ENCODE measurements around the gene MMP1. TPM values are rescaled to one million over a fixed set of nuclear protein-coding genes. Genes with fewer than 3 reads are reported as not detected.

The MMP1 gene
- polyA plus RNA-seq, 3 donors from 2014 or later, result not detected

DNA sequence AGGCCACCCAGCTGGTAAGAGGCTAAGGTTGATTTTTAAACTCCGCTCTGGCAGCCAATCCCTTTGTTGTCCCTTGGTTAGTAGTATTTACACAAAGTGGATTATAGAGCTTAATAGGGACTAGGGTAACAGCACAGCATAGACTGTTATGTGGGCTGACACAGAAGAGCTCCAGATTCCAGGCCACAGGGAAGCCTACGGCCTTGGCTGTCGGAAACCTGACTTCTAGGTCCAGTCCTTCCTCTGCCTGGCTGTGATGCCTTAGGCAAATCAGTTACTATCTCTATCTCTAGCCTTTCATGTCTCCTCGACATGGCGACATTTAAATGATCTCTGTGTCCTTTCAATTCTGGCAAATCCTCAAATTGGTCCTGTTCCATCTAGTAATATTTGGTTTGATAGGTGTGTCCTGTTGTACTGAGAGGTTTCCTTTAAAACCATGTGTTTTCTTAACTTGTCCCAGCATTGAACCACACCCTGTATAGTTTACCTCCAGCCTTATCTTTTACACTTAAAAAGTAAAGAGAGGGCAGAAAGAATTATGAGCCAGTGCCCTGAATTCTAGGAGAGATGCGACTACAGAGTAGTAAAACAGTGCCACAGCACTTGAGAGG, 4.2 kb downstream of the MMP1 start:
- Mint-ChIP-seq H3K27me3 (ENCODE audit: low read depth in 3 of 3) (peaks cover 0 to 3% (median 2%) of the 10 kb centered on the region in 3 donors), H3K9me3 (no peaks in the 10 kb centered on the region)

DNA sequence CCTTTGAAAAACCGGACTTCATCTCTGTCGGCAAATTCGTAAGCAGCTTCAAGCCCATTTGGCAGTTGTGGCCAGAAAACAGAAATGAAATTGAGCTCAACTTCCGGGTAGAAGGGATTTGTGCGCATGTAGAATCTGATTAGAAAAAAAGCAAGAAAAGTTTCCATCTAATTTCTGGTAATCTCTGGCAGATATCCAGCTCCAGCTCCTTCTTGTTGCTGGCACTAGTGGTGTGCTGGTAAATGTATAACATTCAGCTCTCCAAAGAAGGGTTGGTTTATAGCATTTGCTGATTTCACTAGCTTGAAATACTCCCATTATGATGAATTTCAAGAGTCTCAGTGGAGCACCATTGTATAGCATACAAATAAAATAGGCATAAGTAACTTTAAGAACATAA, 5.4 kb downstream of the MMP1 start:
- no peak for DNase-seq
- no peaks in the 10 kb centered on the region for H3K4me1 Mint-ChIP-seq
- peaks cover 0 to 3% (median 2%) of the 10 kb centered on the region in 3 donors for H3K27me3 Mint-ChIP-seq (ENCODE audit: low read depth in 3 of 3)
- no peaks in the 10 kb centered on the region for H3K9me3 Mint-ChIP-seq
- H3K36me3 Mint-ChIP-seq, result no peaks in the 10 kb centered on the region
- no peak overlapping the region for H3K4me3 Mint-ChIP-seq
- no peak overlapping the region for H3K27ac Mint-ChIP-seq

More for the DNA sequence above, 4.2 kb downstream of the MMP1 start:
- Mint-ChIP-seq H3K4me3 (no peak overlapping the region), H3K36me3 (no peaks in the 10 kb centered on the region), H3K4me1 (no peaks in the 10 kb centered on the region), H3K27ac (no peak overlapping the region)
- DNase-seq, result no peak

DNA sequence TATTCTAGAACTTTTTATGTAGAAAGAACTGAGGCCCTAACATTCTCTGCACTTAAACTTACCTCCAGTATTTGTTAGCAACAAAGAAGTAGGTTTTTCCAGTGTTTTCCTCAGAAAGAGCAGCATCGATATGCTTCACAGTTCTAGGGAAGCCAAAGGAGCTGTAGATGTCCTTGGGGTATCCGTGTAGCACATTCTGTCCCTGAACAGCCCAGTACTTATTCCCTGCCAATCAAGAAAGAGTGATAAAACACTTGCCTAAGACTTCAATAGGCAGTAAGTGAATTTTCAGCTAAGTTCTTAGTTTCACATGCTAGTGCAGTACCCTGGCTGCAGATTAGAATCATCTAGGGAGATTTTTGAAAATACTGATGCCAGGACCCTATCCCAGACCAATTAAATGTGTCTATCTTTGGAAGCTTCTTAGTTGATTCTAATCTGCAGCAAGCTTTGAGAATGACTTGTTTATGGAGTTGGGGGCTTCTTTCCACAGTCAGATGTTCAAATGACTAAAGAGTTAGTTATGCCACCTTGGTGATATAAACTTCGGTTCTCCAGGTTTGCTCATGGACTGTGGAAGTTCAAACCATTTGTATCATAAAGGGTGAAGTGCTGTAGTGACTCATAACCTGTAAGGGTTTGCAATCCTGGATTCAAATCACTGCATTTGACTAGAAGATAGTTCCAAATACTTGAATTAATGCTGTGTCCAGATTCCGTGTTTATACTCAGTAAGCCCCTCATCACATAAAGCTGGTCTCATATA, 6.5 kb downstream of the MMP1 start:
- peaks cover 0 to 3% (median 2%) of the 10 kb centered on the region in 3 donors for H3K27me3 Mint-ChIP-seq (ENCODE audit: low read depth in 3 of 3)
- H3K36me3 Mint-ChIP-seq, result no peaks in the 10 kb centered on the region
- no peaks in the 10 kb centered on the region for H3K9me3 Mint-ChIP-seq
- H3K4me3 Mint-ChIP-seq, result no peak overlapping the region
- no peak overlapping the region for H3K27ac Mint-ChIP-seq
- DNase-seq, result no peak
- no peaks in the 10 kb centered on the region for H3K4me1 Mint-ChIP-seq

DNA sequence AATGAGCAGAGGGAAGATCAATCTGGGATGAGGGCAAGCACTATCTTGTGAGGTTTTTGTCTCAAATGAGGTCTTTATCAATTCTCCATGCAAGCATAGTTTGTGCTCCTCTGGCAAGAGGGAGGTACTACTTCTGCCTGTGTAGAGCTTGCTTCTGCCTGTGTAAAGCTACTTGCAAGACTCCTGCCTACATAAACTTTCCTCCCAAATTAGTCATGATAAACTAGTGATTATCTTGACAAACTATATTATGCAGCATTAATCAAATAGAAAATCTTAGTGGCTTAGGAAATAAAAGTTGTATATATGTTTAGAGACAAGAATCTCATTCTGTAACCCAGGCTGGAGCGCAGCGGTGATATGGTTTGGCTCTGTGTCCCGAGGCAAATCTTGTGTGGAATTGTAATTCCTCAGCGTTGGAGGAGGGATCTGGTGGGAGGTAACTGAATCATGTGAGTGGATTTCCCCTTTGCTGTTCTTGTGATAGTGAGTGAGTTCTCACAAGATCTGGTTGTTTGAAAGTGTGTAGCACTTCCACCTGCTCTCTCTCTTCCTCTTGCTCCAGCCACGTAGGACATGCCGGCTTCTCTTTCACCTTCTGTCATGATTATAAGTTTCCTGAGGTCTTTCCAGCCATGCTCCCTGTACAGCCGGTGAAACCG, 9.5 kb downstream of the MMP1 start:
- Mint-ChIP-seq H3K4me1 (no peaks in the 10 kb centered on the region), H3K4me3 (no peak overlapping the region), H3K27me3 (ENCODE audit: low read depth in 3 of 3) (peaks cover 0 to 3% (median 0%) of the 10 kb centered on the region in 3 donors), H3K9me3 (no peaks in the 10 kb centered on the region), H3K27ac (no peak overlapping the region), H3K36me3 (no peaks in the 10 kb centered on the region)
- DNase-seq, result no peak

DNA sequence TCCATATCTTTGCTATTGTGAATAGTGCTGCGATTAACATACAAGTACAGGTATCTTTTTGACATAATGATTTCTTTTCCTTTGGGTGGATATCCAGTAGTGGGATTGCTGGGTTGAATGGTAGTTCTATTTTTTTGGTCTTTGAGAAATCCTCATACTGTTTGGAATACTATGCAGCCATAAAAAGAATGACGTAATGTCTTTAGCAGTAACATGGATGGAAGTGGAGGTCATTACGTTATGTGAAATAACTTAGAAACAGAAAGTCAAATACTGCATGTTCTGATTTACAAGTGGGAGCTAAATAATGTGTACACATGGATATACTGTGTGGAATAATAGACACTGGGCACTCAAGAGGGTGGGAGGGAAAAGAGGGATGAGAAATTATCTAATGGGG, 13.6 kb downstream of the MMP1 start:
- no peaks in the 10 kb centered on the region for H3K9me3 Mint-ChIP-seq
- H3K27ac Mint-ChIP-seq, result no peak overlapping the region
- no peaks in the 10 kb centered on the region for H3K4me1 Mint-ChIP-seq
- H3K4me3 Mint-ChIP-seq, result no peak overlapping the region
- peaks cover 0 to 3% (median 0%) of the 10 kb centered on the region in 3 donors for H3K27me3 Mint-ChIP-seq (ENCODE audit: low read depth in 3 of 3)
- no peak for DNase-seq
- no peaks in the 10 kb centered on the region for H3K36me3 Mint-ChIP-seq

DNA sequence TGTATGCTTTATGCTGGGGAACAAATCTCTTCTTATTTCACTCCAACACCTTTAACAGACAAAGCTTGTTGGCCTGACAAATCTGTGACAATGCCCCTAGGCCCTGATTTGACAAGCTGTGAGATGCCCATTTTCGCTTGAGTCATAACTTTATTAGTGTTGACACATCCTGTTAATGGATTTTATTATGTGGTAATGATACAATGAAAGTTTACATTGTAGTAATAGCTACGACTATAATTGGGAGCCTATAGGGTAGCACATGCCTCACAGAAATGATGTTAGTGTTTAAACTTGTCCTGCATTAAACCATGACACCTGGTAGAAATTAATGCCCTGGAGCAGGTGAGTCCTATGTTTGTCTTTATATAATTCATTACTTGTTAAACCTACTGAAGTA, 14.2 kb downstream of the MMP1 start:
- no peak overlapping the region for H3K27ac Mint-ChIP-seq
- H3K4me3 Mint-ChIP-seq, result no peak overlapping the region
- no peaks in the 10 kb centered on the region for H3K36me3 Mint-ChIP-seq
- H3K9me3 Mint-ChIP-seq, result no peaks in the 10 kb centered on the region
- H3K4me1 Mint-ChIP-seq, result no peaks in the 10 kb centered on the region
- peaks cover 0 to 3% (median 0%) of the 10 kb centered on the region in 3 donors for H3K27me3 Mint-ChIP-seq (ENCODE audit: low read depth in 3 of 3)
- no peak for DNase-seq

DNA sequence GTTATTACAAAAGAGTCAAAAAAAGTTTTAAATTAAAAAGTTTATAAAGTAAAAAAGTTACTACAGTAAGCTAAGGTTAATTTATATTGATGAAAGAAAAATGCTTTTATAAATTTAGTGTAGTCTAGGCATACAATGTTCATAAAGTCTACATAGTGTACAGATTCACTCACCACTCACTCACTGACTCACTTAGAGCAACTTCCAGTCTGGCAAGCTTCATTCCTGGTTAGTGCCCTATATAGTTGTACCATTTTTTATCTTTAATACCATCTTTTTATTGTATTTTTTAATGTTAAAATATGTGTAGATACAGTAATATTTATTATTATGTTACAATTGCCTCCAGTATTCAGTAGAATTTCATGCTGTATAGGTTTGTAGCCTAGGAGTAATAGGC, 14.9 kb downstream of the MMP1 start:
- Mint-ChIP-seq H3K9me3 (no peaks in the 10 kb centered on the region), H3K27ac (no peak overlapping the region), H3K4me1 (no peaks in the 10 kb centered on the region), H3K27me3 (ENCODE audit: low read depth in 3 of 3) (peaks cover 0 to 3% (median 0%) of the 10 kb centered on the region in 3 donors), H3K4me3 (no peak overlapping the region), H3K36me3 (no peaks in the 10 kb centered on the region)
- DNase-seq, result no peak

DNA sequence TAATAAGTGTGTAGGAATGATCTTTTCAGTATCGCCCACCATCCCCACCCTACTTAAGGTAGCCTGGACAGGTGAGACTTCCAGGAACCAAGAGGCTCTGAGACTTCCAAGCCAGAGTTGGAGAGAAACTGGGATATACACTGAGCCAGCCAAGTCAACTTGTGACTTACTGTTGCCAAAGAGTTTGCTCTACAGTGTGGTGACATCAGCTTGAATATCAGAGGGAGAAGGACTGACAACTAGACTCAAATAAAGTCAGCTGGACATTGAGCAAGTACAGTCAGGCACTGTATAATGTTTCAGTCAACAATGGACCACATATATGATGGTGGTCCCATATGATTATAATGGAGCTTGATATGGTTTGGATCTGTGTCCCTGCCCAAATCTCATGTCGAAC, 16.3 kb downstream of the MMP1 start:
- no peak overlapping the region for H3K4me3 Mint-ChIP-seq
- peaks cover 0 to 3% (median 0%) of the 10 kb centered on the region in 3 donors for H3K27me3 Mint-ChIP-seq (ENCODE audit: low read depth in 3 of 3)
- H3K27ac Mint-ChIP-seq, result no peak overlapping the region
- H3K9me3 Mint-ChIP-seq, result no peaks in the 10 kb centered on the region
- no peaks in the 10 kb centered on the region for H3K4me1 Mint-ChIP-seq
- DNase-seq, result no peak
- H3K36me3 Mint-ChIP-seq, result no peaks in the 10 kb centered on the region

DNA sequence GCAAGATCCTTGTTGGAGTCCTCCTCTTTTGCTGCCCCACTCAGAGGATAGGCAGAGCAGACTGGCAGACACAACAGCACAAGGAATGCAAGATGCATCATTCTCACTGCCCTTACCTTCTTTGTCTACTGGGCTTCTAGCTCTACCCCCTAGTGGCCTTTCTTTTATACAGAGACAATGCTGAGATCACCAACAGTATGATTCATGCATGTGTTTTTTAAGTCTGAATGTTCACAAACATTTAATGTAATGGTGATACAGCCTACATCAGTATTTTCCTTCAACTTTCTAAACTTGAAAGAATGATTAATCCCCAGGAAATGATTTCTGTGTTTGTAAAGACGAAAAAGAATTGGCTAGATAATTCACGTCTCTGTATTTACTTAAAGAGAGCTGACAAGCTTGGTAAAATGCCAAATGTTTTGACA, 17.5 kb downstream of the MMP1 start, which contains the start of gene MMP10:
Gene MMP10, minus strand, starts transcription at position 138 of the 428 bp plus-strand sequence. Its CDS starts 37 bp downstream, at position 101.
- H3K9me3 Mint-ChIP-seq, result no peaks in the 10 kb centered on the region
- DNase-seq, result no peak
- no peak within 1 kb of the TSS for H3K4me3 Mint-ChIP-seq
- no peaks in the 10 kb centered on the region for H3K4me1 Mint-ChIP-seq
- H3K27ac Mint-ChIP-seq, result no peak within 1 kb of the TSS
- peaks cover 0 to 3% (median 0%) of the 10 kb centered on the region in 3 donors for H3K27me3 Mint-ChIP-seq (ENCODE audit: low read depth in 3 of 3)
- H3K36me3 Mint-ChIP-seq, result no peaks in the 10 kb centered on the region

DNA sequence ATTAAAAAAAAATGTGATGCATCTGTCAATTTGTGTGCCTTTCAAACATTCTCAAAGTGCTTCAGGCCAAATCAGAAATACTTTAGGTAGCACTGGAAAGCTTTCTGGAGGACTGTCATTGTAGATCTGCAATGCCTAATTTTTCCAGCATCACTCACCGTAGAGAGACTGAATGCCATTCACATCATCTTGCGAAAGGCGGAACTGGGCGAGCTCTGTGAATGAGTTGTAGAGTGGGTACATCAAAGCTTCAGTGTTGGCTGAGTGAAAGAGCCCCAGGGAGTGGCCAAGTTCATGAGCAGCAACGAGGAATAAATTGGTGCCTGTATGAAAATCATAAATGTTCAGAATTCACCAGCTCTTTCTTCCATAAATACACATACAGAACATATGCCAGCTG, 21.5 kb downstream of the MMP1 start:
- Mint-ChIP-seq H3K9me3 (no peaks in the 10 kb centered on the region), H3K36me3 (no peaks in the 10 kb centered on the region), H3K27ac (no peak overlapping the region), H3K27me3 (ENCODE audit: low read depth in 3 of 3) (peaks cover 0 to 5% (median under 1%) of the 10 kb centered on the region in 3 donors), H3K4me1 (no peaks in the 10 kb centered on the region), H3K4me3 (no peak overlapping the region)
- no peak for DNase-seq

DNA sequence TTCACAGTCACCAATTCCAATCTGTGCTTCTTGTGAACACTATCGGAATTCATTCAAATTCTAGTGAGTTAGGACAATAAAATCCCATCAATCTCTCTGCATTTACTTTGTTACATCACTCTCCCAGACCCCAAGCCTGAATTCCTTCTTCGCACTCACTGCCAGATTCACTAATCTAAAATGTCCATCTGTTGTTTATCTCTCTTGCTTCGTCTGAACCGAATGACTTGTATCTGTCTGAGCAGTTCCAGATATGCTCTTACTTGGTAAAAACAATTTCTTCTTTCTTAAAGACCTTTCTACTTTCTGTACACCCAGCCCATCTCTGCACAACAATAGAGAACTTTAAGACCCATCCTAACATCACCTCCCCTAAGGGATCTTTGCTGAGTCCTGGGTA, 24.6 kb downstream of the MMP1 start:
- H3K27ac Mint-ChIP-seq, result no peak overlapping the region
- no peak overlapping the region for H3K4me3 Mint-ChIP-seq
- no peaks in the 10 kb centered on the region for H3K4me1 Mint-ChIP-seq
- H3K27me3 Mint-ChIP-seq (ENCODE audit: low read depth in 3 of 3), result peaks cover 2 to 5% (median 3%) of the 10 kb centered on the region in 3 donors
- H3K36me3 Mint-ChIP-seq, result no peaks in the 10 kb centered on the region
- DNase-seq, result no peak
- H3K9me3 Mint-ChIP-seq, result no peaks in the 10 kb centered on the region

DNA sequence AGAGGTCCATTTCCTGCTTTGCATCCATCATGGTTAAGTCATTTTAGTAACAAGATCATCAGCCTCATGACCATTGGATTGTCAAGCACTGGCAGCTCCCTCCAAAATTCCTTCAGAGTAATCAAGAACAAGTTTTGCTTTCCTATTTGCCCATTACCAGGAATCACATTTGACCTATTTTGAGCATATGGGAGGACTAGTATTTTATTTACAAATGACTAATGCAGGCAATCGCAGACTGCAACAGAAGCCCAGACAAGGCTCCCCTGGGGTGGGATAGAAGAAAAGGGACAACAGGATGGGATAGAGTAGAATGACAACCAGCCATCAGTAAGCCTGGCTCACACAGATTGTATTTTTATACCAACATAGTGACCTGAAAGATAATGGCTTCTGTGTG, 26.6 kb downstream of the MMP1 start:
- peaks cover 2 to 5% (median 3%) of the 10 kb centered on the region in 3 donors for H3K27me3 Mint-ChIP-seq (ENCODE audit: low read depth in 3 of 3)
- no peak for DNase-seq
- H3K36me3 Mint-ChIP-seq, result no peaks in the 10 kb centered on the region
- H3K4me3 Mint-ChIP-seq, result no peak overlapping the region
- no peaks in the 10 kb centered on the region for H3K4me1 Mint-ChIP-seq
- H3K27ac Mint-ChIP-seq, result no peak overlapping the region
- no peaks in the 10 kb centered on the region for H3K9me3 Mint-ChIP-seq

DNA sequence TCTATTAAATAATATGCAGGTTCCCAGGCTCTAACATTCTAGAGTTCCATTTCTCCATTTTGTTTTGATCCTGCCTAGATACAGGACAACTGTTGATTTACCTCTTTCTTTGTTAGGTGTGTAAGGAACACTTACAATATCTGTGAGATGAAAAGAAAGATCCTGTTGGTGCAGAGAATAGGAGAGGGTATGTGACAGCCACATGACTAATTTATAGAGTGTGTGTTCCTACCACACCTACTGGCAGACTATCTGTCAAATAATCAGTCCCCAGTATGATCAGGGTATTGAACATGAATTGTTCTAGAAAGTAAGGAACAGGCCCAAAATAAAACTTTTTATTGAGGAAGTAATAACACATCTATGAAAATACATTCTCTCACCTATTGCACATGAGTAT, 27.8 kb downstream of the MMP1 start:
- no peak for DNase-seq
- Mint-ChIP-seq H3K36me3 (no peaks in the 10 kb centered on the region), H3K9me3 (no peaks in the 10 kb centered on the region), H3K27ac (no peak overlapping the region), H3K27me3 (ENCODE audit: low read depth in 3 of 3) (peaks cover 2 to 5% (median 3%) of the 10 kb centered on the region in 3 donors), H3K4me3 (no peak overlapping the region), H3K4me1 (no peaks in the 10 kb centered on the region)

DNA sequence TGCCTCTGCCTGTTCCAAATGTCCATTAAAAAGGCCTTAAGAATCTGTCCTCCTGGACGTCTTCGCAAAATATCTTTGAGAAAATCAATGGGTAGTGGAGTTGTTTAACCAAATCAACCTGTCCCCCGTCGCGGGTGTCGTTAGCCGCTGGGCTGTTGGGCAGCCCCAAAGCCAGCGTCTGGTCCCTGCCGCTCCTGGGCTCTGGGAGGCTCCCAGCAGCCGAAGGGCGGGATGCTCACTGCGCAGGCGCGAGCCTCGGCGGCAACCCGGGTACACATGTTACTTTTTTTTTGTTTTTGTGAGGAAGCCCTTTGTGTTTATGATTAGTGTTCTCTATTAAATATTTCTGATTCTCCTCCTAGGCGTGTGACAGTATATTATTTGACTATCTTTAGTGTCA, 30.2 kb downstream of the MMP1 start:
- H3K4me1 Mint-ChIP-seq, result no peaks in the 10 kb centered on the region
- no peak for DNase-seq
- H3K36me3 Mint-ChIP-seq, result no peaks in the 10 kb centered on the region
- peaks cover 2 to 5% (median 3%) of the 10 kb centered on the region in 3 donors for H3K27me3 Mint-ChIP-seq (ENCODE audit: low read depth in 3 of 3)
- H3K4me3 Mint-ChIP-seq, result no peak overlapping the region
- H3K9me3 Mint-ChIP-seq, result no peaks in the 10 kb centered on the region
- no peak overlapping the region for H3K27ac Mint-ChIP-seq
